CD4-positive, alpha-beta memory T cell (primary cell): ENCODE data around the gene SSR4. TPM values are rescaled to one million over a fixed set of nuclear protein-coding genes. Genes with fewer than 3 reads are reported as not detected.

Source experiments
- CTCF ChIA-PET: fragments of 350-600 bp; sonication (Branson Sonifier 250); formaldehyde crosslinking; loops from one replicate; lab custom pipeline; 2021; ENCODE audit warnings: inconsistent platforms; ENCODE audit not compliant: partially characterized antibody; lab: Charles Lee
- POLR2A ChIA-PET: fragments of 350-600 bp; sonication (Branson Sonifier 250); formaldehyde crosslinking; loops from one replicate; lab custom pipeline; 2021; ENCODE audit not compliant: partially characterized antibody; lab: Charles Lee
- DNase-seq, 5 donors: peaks; one replicate each; pipeline versions ENCODE4 v3.0.0 to v3.0.0-alpha.2; 2020 to 2022; ENCODE audit warnings: mixed read lengths in 1 of 5
- H3K27ac ChIP-seq: one replicate; pipeline ENCODE4 v1.7.0; 2013; ENCODE audit warnings: low read depth, low read length
- H3K27me3 ChIP-seq: 2 replicates; pipeline ENCODE4 v1.7.0; 2013; ENCODE audit warnings: mild to moderate bottlenecking, low read length, moderate library complexity; ENCODE audit not compliant: insufficient read depth
- H3K36me3 ChIP-seq: 2 replicates; pipeline ENCODE4 v1.7.0; 2013; ENCODE audit warnings: mild to moderate bottlenecking, low read length, moderate library complexity; ENCODE audit not compliant: insufficient read depth
- H3K4me1 ChIP-seq: 2 replicates; pipeline ENCODE4 v1.7.0; 2013; ENCODE audit warnings: mild to moderate bottlenecking, low read length, moderate library complexity; ENCODE audit not compliant: insufficient read depth
- H3K4me3 ChIP-seq, 2 donors: one replicate each; pipeline ENCODE4 v1.7.0; 2013; ENCODE audit warnings: low read length in 2 of 2, mild to moderate bottlenecking in 1 of 2
- H3K9me3 ChIP-seq, 2 donors: one replicate each; pipeline ENCODE4 v1.7.0; 2013; ENCODE audit warnings: low read length in 2 of 2, control low read depth in 1 of 2; ENCODE audit not compliant: control insufficient read depth in 1 of 2
- H3K27ac Mint-ChIP-seq, 7 donors: one replicate each; pipeline ENCODE4 v1.8.0; 2020 to 2021; ENCODE audit warnings: mixed read lengths in 7 of 7, mild to moderate bottlenecking in 6 of 7, inconsistent platforms in 3 of 7, moderate library complexity in 3 of 7
- H3K27me3 Mint-ChIP-seq, 2 donors: one replicate each; pipeline ENCODE4 v1.8.0; 2020 to 2021; ENCODE audit warnings: mixed read lengths in 2 of 2
- H3K36me3 Mint-ChIP-seq, 2 donors: one replicate each; pipeline ENCODE4 v1.8.0; 2020 to 2021; ENCODE audit warnings: mixed read lengths in 2 of 2, inconsistent platforms in 1 of 2, mild to moderate bottlenecking in 1 of 2
- H3K4me1 Mint-ChIP-seq, 4 donors: one replicate each; pipeline ENCODE4 v1.8.0; 2020 to 2021; ENCODE audit warnings: mixed read lengths in 4 of 4, mild to moderate bottlenecking in 1 of 4
- H3K4me3 Mint-ChIP-seq, 8 donors: one replicate each; pipeline ENCODE4 v1.8.0; 2020 to 2021; ENCODE audit warnings: mixed read lengths in 8 of 8, mild to moderate bottlenecking in 7 of 8, moderate library complexity in 6 of 8, inconsistent platforms in 3 of 8
- H3K9me3 Mint-ChIP-seq, 8 donors: one replicate each; pipeline ENCODE4 v1.8.0; 2020 to 2021; ENCODE audit warnings: mixed read lengths in 8 of 8, mild to moderate bottlenecking in 5 of 8, inconsistent platforms in 3 of 8, moderate library complexity in 1 of 8
- intact Hi-C: fragments of 100-400 bp; cut with micrococcal nuclease; formaldehyde crosslinking; loops from one replicate; pipeline ENCODE4 v1.15.1; 2023
- polyA plus RNA-seq, 2 donors: library from polyadenylated mRNA; unstranded; fragments of 300-500 nt; fragmentation: Illumina TruSeq; gene quantifications; one replicate each; pipeline ENCODE4 v1.2.3, GENCODE V29; 2021
- total RNA-seq, 2 experiments: library from RNA; stranded (reverse); gene quantifications; one replicate each; pipeline ENCODE4 v1.2.3, GENCODE V29; 2021

SSR4 gene
- total and polyA plus RNA-seq, 4 experiments from 2014 or later: 216 to 618 (median 350) TPM

GRCh38 chrX:153770601-153771414, 23.7 kb upstream of the SSR4 start:
- no peaks in the 10 kb centered on the region for H3K9me3 Mint-ChIP-seq
- no peak overlapping the region for H3K4me3 ChIP-seq
- H3K27ac ChIP-seq: no peak overlapping the region
- POLR2A ChIA-PET: no interaction called here
- no peaks in the 10 kb centered on the region for H3K27me3 ChIP-seq
- no peaks in the 10 kb centered on the region for H3K27me3 Mint-ChIP-seq
- CTCF ChIA-PET: no interaction called here
- H3K4me3 Mint-ChIP-seq: no peak overlapping the region
- intact Hi-C loops: no loop called here
- no peaks in the 10 kb centered on the region for H3K9me3 ChIP-seq
- no peak overlapping the region for H3K27ac Mint-ChIP-seq
- H3K4me1 Mint-ChIP-seq: peaks cover 0 to 4% (median 3%) of the 10 kb centered on the region in 4 donors
- no peaks in the 10 kb centered on the region for H3K36me3 ChIP-seq
- H3K36me3 Mint-ChIP-seq: no peaks in the 10 kb centered on the region
- no peaks in the 10 kb centered on the region for H3K4me1 ChIP-seq
- DNase-seq: no peak

- Mint-ChIP-seq H3K9me3 (no peaks in the 10 kb centered on the region), H3K36me3 (no peaks in the 10 kb centered on the region), H3K27me3 (no peaks in the 10 kb centered on the region), H3K27ac (no peak overlapping the region), H3K4me3 (no peak overlapping the region), H3K4me1 (peaks cover 0 to 4% (median 0%) of the 10 kb centered on the region in 4 donors)
- H3K9me3 ChIP-seq: no peaks in the 10 kb centered on the region
- no peaks in the 10 kb centered on the region for H3K4me1 ChIP-seq
- intact Hi-C loops: no loop called here
- no peak overlapping the region for H3K4me3 ChIP-seq
- ChIA-PET POLR2A (no interaction called here), CTCF (no interaction called here)
- H3K27me3 ChIP-seq: no peaks in the 10 kb centered on the region
- H3K27ac ChIP-seq: no peak overlapping the region
- no peak for DNase-seq
- no peaks in the 10 kb centered on the region for H3K36me3 ChIP-seq
These were observed 22.8 kb upstream of the SSR4 start for GRCh38 chrX:153771415-153772315.

GRCh38 chrX:153772316-153773217, 21.9 kb upstream of the SSR4 start:
- no peaks in the 10 kb centered on the region for H3K36me3 ChIP-seq
- Mint-ChIP-seq H3K9me3 (no peaks in the 10 kb centered on the region), H3K36me3 (no peaks in the 10 kb centered on the region), H3K4me3 (no peak overlapping the region), H3K4me1 (peaks cover 0 to 4% (median 0%) of the 10 kb centered on the region in 4 donors), H3K27ac (no peak overlapping the region), H3K27me3 (no peaks in the 10 kb centered on the region)
- H3K4me1 ChIP-seq: no peaks in the 10 kb centered on the region
- intact Hi-C loops: no loop called here
- no peaks in the 10 kb centered on the region for H3K27me3 ChIP-seq
- no peak for DNase-seq
- POLR2A ChIA-PET: no interaction called here
- H3K9me3 ChIP-seq: no peaks in the 10 kb centered on the region
- no peak overlapping the region for H3K27ac ChIP-seq
- H3K4me3 ChIP-seq: no peak overlapping the region
- CTCF ChIA-PET: no interaction called here

GRCh38 chrX:153773218-153773611, 21.3 kb upstream of the SSR4 start:
- no peaks in the 10 kb centered on the region for H3K9me3 ChIP-seq
- H3K36me3 Mint-ChIP-seq: no peaks in the 10 kb centered on the region
- H3K4me3 Mint-ChIP-seq: no peak overlapping the region
- intact Hi-C loops: no loop called here
- ChIA-PET CTCF (no interaction called here), POLR2A (no interaction called here)
- no peaks in the 10 kb centered on the region for H3K9me3 Mint-ChIP-seq
- H3K4me3 ChIP-seq: no peak overlapping the region
- H3K4me1 ChIP-seq: no peaks in the 10 kb centered on the region
- DNase-seq: no peak
- H3K27me3 Mint-ChIP-seq: no peaks in the 10 kb centered on the region
- H3K27me3 ChIP-seq: no peaks in the 10 kb centered on the region
- peaks cover 0 to 1% (median 0%) of the 10 kb centered on the region in 4 donors for H3K4me1 Mint-ChIP-seq
- H3K36me3 ChIP-seq: no peaks in the 10 kb centered on the region
- no peak overlapping the region for H3K27ac Mint-ChIP-seq
- H3K27ac ChIP-seq: no peak overlapping the region

GRCh38 chrX:153773741-153774575, 20.5 kb upstream of the SSR4 start:
- DNase-seq: no peak
- H3K27me3 Mint-ChIP-seq: no peaks in the 10 kb centered on the region
- ChIA-PET CTCF (no interaction called here), POLR2A (no interaction called here)
- H3K4me3 Mint-ChIP-seq: no peak overlapping the region
- intact Hi-C loops: no loop called here
- H3K9me3 Mint-ChIP-seq: no peaks in the 10 kb centered on the region
- Histone ChIP-seq H3K4me3 (no peak overlapping the region), H3K4me1 (no peaks in the 10 kb centered on the region), H3K27me3 (no peaks in the 10 kb centered on the region), H3K9me3 (no peaks in the 10 kb centered on the region), H3K27ac (no peak overlapping the region), H3K36me3 (no peaks in the 10 kb centered on the region)
- H3K36me3 Mint-ChIP-seq: no peaks in the 10 kb centered on the region
- H3K27ac Mint-ChIP-seq: no peak overlapping the region
- no peaks in the 10 kb centered on the region for H3K4me1 Mint-ChIP-seq

- no peaks in the 10 kb centered on the region for H3K9me3 ChIP-seq
- H3K4me1 ChIP-seq: no peaks in the 10 kb centered on the region
- H3K27me3 ChIP-seq: no peaks in the 10 kb centered on the region
- H3K4me3 Mint-ChIP-seq: no peak overlapping the region
- H3K27ac ChIP-seq: no peak overlapping the region
- peaks cover 1% of the 10 kb centered on the region in 2 donors for H3K27me3 Mint-ChIP-seq
- no peak overlapping the region for H3K4me3 ChIP-seq
- no peaks in the 10 kb centered on the region for H3K9me3 Mint-ChIP-seq
- intact Hi-C loops: no loop called here
- POLR2A ChIA-PET: no interaction called here
- H3K36me3 ChIP-seq: no peaks in the 10 kb centered on the region
- peaks cover 0 to under 1% (median 0%) of the 10 kb centered on the region in 4 donors for H3K4me1 Mint-ChIP-seq
- H3K36me3 Mint-ChIP-seq: no peaks in the 10 kb centered on the region
- CTCF ChIA-PET: no interaction called here
- no peak for DNase-seq
- H3K27ac Mint-ChIP-seq: no peak overlapping the region
These were observed 19.7 kb upstream of the SSR4 start for GRCh38 chrX:153774576-153775292.
